Measurements from ENCODE around the gene CKS1B. TPM values are rescaled to one million over a fixed set of nuclear protein-coding genes. Genes with fewer than 3 reads are reported as not detected.

Gene CKS1B
- total RNA-seq, 1 experiment from 2014 or later = 222 TPM

- H3K36me3 ChIP-seq = no peaks in the 10 kb centered on the region
- peak; percentile 24 for DNase-seq
- H3K27me3 ChIP-seq = no peaks in the 10 kb centered on the region
- no peaks in the 10 kb centered on the region for H3K9me3 ChIP-seq
- no peak overlapping the region for H3K4me3 ChIP-seq
Measured at GRCh38 chr1:154943649-154944400, 30.7 kb upstream of the CKS1B start.

- no peak overlapping the region for H3K4me3 ChIP-seq
- DNase-seq = no peak
- no peaks in the 10 kb centered on the region for H3K27me3 ChIP-seq
- H3K36me3 ChIP-seq = no peaks in the 10 kb centered on the region
- no peaks in the 10 kb centered on the region for H3K9me3 ChIP-seq
Measured at GRCh38 chr1:154944401-154945159, 29.9 kb upstream of the CKS1B start.

GRCh38 chr1:154945160-154945961 lies 29.1 kb upstream of the CKS1B start:
- Histone ChIP-seq H3K36me3 (no peaks in the 10 kb centered on the region), H3K9me3 (no peaks in the 10 kb centered on the region)
- no peak for DNase-seq

GRCh38 chr1:154945962-154946850 lies 28.3 kb upstream of the CKS1B start:
- Histone ChIP-seq H3K27me3 (no peaks in the 10 kb centered on the region), H3K4me3 (no peak overlapping the region), H3K9me3 (no peaks in the 10 kb centered on the region), H3K36me3 (no peaks in the 10 kb centered on the region)
- DNase-seq = no peak

More at GRCh38 chr1:154945160-154945961, 29.1 kb upstream of the CKS1B start:
- H3K4me3 ChIP-seq = no peak overlapping the region
- H3K27me3 ChIP-seq = no peaks in the 10 kb centered on the region

GRCh38 chr1:154948079-154948478 lies 26.4 kb upstream of the CKS1B start:
- no peak overlapping the region for H3K4me3 ChIP-seq
- H3K36me3 ChIP-seq = no peaks in the 10 kb centered on the region
- H3K27me3 ChIP-seq = no peaks in the 10 kb centered on the region
- no peak for DNase-seq
- no peaks in the 10 kb centered on the region for H3K9me3 ChIP-seq

- Histone ChIP-seq H3K9me3 (no peaks in the 10 kb centered on the region), H3K4me3 (no peak overlapping the region), H3K36me3 (no peaks in the 10 kb centered on the region), H3K27me3 (no peaks in the 10 kb centered on the region)
- no peak for DNase-seq
Measured at GRCh38 chr1:154951901-154952657, 22.4 kb upstream of the CKS1B start.

GRCh38 chr1:154952664-154953063 lies 21.8 kb upstream of the CKS1B start:
- Histone ChIP-seq H3K9me3 (no peaks in the 10 kb centered on the region), H3K27me3 (no peaks in the 10 kb centered on the region), H3K36me3 (no peaks in the 10 kb centered on the region), H3K4me3 (no peak overlapping the region)
- no peak for DNase-seq

- no peaks in the 10 kb centered on the region for H3K9me3 ChIP-seq
- no peaks in the 10 kb centered on the region for H3K27me3 ChIP-seq
- no peak for DNase-seq
- peaks cover 2% of the 10 kb centered on the region for H3K36me3 ChIP-seq
- H3K4me3 ChIP-seq = no peak overlapping the region
Measured at GRCh38 chr1:154953611-154954038, 20.9 kb upstream of the CKS1B start.

GRCh38 chr1:154954541-154954940 lies 19.9 kb upstream of the CKS1B start:
- DNase-seq = no peak
- peaks cover 12% of the 10 kb centered on the region for H3K36me3 ChIP-seq
- no peak overlapping the region for H3K4me3 ChIP-seq
- H3K9me3 ChIP-seq = no peaks in the 10 kb centered on the region
- H3K27me3 ChIP-seq = no peaks in the 10 kb centered on the region

GRCh38 chr1:154955039-154955717 lies 19.3 kb upstream of the CKS1B start:
- H3K27me3 ChIP-seq = no peaks in the 10 kb centered on the region
- H3K36me3 ChIP-seq = peaks cover 15% of the 10 kb centered on the region
- DNase-seq = no peak
- H3K4me3 ChIP-seq = peak overlapping the region; percentile 52
- no peaks in the 10 kb centered on the region for H3K9me3 ChIP-seq

- peaks cover 17% of the 10 kb centered on the region for H3K36me3 ChIP-seq
- H3K9me3 ChIP-seq = no peaks in the 10 kb centered on the region
- H3K4me3 ChIP-seq = peak within 1 kb of the TSS; percentile 52
Measured at GRCh38 chr1:154955718-154956543, 18.6 kb upstream of the CKS1B start, which contains the start of gene PBXIP1. TSS of gene PBXIP1 (minus strand) at chr1:154956099. CDS start at chr1:154953721, 2,378 bp downstream.

GRCh38 chr1:154956544-154956941 lies 17.9 kb upstream of the CKS1B start:
- no peak for DNase-seq
- Histone ChIP-seq H3K27me3 (no peaks in the 10 kb centered on the region), H3K4me3 (peak overlapping the region; percentile 52)

More at GRCh38 chr1:154955718-154956543, 18.6 kb upstream of the CKS1B start, which contains the start of gene PBXIP1:
- peak; percentile 71 for DNase-seq
- no peaks in the 10 kb centered on the region for H3K27me3 ChIP-seq

GRCh38 chr1:154957091-154957657 lies 17.3 kb upstream of the CKS1B start:
- Histone ChIP-seq H3K9me3 (no peaks in the 10 kb centered on the region), H3K27me3 (no peaks in the 10 kb centered on the region), H3K4me3 (no peak overlapping the region), H3K36me3 (peaks cover 27% of the 10 kb centered on the region)
- DNase-seq = no peak

More at GRCh38 chr1:154956544-154956941, 17.9 kb upstream of the CKS1B start:
- Histone ChIP-seq H3K9me3 (no peaks in the 10 kb centered on the region), H3K36me3 (peaks cover 23% of the 10 kb centered on the region)

GRCh38 chr1:154958036-154958435 lies 16.4 kb upstream of the CKS1B start:
- Histone ChIP-seq H3K36me3 (peaks cover 35% of the 10 kb centered on the region), H3K4me3 (no peak overlapping the region), H3K27me3 (no peaks in the 10 kb centered on the region), H3K9me3 (no peaks in the 10 kb centered on the region)
- no peak for DNase-seq

Data from MG63 (cell line).